NCI-H524 treated with DMSO at 0.1 percent for 48 hours (cell line): ENCODE measurements around the gene SLC26A9.
"Not testable (repeated sequence)": the region's sequence is repeated elsewhere in the genome, so short reads cannot be mapped to it uniquely, and the experiment has no call there.

Source experiments
- DNase-seq: peaks from one replicate; lab custom pipeline; 2025; lab: John Stamatoyannopoulos, UW

The SLC26A9 gene

GRCh38 chr1:205891481-205891880 is 51.8 kb downstream of the SLC26A9 start:
- DNase-seq = not testable (repeated sequence)

GRCh38 chr1:205890631-205891030 is 52.6 kb downstream of the SLC26A9 start:
- DNase-seq = not testable (repeated sequence)

GRCh38 chr1:205889706-205890105 is 53.5 kb downstream of the SLC26A9 start:
- not testable (repeated sequence) for DNase-seq

GRCh38 chr1:205889006-205889405 is 54.2 kb downstream of the SLC26A9 start:
- not testable (repeated sequence) for DNase-seq

- no peak for DNase-seq
These were observed 59.5 kb downstream of the SLC26A9 start for GRCh38 chr1:205883792-205884191.

GRCh38 chr1:205880923-205881322 is 62.3 kb downstream of the SLC26A9 start:
- no peak for DNase-seq

GRCh38 chr1:205879974-205880373 is 63.3 kb downstream of the SLC26A9 start:
- no peak for DNase-seq

- no peak for DNase-seq
These were observed 65.2 kb downstream of the SLC26A9 start for GRCh38 chr1:205878026-205878425.

GRCh38 chr1:205873148-205873547 is 70.1 kb downstream of the SLC26A9 start:
- not testable (repeated sequence) for DNase-seq

GRCh38 chr1:205870236-205870635 is 73.0 kb downstream of the SLC26A9 start:
- no peak for DNase-seq
